Thyroid gland (tissue), 4 donors: ENCODE results near the gene SLC6A12.

Experiments used
- CTCF ChIP-seq, 6 experiments: fragments of 200-600 bp in 3 of 6; fragments of 450-650 bp in 3 of 6; sonication (generic) in 3 of 6; IDR thresholded peaks; one replicate each; pipeline ENCODE4 v1.5.1; 2016 to 2019; ENCODE audit warnings: antibody characterized with exemption in 6 of 6, mild to moderate bottlenecking in 2 of 6, inconsistent platforms in 1 of 6, moderate library complexity in 1 of 6
- POLR2A ChIP-seq, 2 donors: fragments of 450-650 bp; IDR thresholded peaks; one replicate each; pipeline ENCODE4 v1.6.1; 2017; ENCODE audit warnings: antibody characterized with exemption in 2 of 2, mild to moderate bottlenecking in 2 of 2, moderate library complexity in 1 of 2

GRCh38 chr12:155006-155405 lies 59.0 kb downstream of the SLC6A12 start:
- TF ChIP-seq CTCF (IDR thresholded peaks at IDR 0.05) (no peak), POLR2A (IDR thresholded peaks at IDR 0.05) (no peak)
